HT-29 (cell line): ENCODE measurements around the gene LGR4. TPM values are rescaled to one million over a fixed set of nuclear protein-coding genes. Genes with fewer than 3 reads are reported as not detected.

Source experiments
- DNase-seq: peaks from one replicate; pipeline ENCODE4 v3.0.0-alpha.2; 2015; ENCODE audit warnings: low spot score
- total RNA-seq: library from RNA; depleted of rRNA; stranded (reverse); fragments of >200 nt; shearing (Covaris generic); gene quantifications from 2 replicates; pipeline ENCODE4 v1.2.3, GENCODE V29; 2014

The LGR4 gene
- total RNA-seq, 1 experiment from 2014 or later: 41.7 TPM

DNA sequence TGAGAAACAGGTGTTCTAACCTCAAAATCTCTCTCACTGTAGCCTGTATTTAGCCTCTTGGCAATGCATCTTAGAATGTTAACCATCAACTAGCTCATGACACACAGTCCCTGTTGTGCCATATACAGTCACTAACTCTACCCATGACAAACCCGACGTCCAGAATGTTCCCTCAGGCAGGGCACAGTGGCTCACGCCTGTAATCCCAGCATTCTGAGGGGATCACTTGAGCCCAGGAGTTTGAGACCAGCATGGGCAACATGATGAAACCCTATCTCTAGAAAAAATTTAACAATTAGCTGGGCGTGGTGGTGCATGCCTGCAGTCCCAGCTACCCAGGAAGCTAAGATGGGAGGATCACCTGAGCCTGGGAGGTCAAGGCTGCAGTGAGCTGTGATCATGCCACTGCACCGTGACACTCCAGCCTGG lies 91.3 kb downstream of the LGR4 start:
- no peak for DNase-seq

DNA sequence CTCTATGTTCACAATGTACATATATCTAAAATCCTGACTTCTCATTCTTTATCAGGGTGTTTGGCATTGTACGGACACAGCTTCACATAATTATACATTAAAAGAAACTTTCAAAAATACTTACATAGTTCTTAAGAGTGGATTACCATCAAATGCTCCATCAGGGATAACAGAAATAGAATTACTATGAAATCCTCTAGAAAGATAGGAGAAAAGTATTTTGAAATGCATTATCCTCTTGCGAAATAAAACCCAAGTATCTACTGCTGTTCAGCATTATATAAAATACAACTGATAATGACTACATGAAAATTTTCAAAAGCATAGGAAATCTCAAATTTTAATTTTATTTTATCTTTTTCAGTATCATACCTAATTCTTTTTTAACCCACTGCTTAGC lies 91.8 kb downstream of the LGR4 start:
- DNase-seq: no peak

DNA sequence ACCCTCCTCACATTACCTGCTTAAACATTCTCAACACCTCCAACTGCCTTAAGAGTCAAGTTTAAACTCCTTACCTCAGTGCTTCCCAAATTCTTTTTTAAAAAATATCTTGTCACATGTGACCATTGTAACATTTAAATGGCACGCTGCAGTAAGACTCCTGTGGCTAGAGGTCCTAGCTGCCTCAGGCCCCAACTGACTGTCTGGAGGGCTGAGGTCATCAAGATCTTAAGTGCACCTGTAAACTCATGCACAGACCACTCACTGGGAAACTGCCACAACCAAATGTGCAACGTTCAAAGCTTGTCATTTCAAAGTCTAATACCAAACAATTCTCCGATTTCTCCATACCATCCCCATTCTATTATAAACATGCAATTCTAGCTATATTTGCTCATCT lies 93.1 kb downstream of the LGR4 start:
- DNase-seq: no peak

DNA sequence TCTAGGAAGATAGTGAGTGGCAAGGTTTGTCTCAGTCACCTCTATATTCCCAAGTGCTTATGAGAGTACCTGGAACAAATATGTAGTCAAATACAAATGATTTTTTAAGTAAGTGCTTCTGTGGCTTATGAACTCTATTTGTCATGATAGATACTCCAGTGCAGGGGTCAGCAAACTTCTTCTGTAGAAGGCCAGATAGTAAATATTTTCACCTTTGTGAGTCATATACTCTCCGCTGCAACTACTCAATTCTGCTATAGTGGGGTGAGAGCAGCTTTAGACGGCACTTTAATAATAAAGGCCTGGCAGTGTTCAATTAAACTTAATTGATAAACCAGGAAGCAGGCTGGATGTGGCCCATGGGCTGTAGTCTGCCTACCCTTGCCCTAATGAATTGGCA lies 97.2 kb downstream of the LGR4 start:
- no peak for DNase-seq

DNA sequence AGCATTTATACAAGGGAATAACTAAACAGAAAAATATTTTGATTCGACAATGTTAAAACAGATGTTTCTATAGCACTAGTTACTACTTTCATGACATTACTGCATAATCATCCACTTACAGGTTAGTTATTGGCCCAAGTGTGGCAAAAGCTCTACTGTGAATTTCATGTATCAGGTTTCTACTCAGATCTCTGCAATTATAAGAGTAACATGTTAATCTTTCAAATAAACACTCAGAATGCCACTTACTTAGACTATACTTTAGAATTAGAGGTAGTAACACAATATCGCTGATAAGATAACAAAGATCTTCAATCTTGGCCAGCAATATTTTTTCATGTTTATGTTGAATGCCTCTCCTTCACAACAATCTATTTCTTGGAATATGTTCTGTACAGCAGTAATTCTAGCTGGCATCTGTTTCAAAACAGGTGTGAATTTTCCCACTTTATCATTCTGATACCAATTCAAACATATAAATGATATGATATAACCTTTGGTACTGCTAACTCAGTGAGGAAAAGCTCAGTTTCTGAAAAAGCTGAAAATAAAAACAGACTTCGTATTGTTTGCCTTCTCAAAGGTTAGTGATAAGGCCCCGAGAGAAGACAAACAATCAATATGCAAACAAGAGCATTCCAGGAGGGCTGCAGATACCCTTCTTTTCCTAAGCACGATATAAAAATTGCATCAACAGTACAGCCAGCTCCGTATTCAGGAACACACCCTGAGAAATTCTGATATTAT lies 98.6 kb downstream of the LGR4 start:
- no peak for DNase-seq

DNA sequence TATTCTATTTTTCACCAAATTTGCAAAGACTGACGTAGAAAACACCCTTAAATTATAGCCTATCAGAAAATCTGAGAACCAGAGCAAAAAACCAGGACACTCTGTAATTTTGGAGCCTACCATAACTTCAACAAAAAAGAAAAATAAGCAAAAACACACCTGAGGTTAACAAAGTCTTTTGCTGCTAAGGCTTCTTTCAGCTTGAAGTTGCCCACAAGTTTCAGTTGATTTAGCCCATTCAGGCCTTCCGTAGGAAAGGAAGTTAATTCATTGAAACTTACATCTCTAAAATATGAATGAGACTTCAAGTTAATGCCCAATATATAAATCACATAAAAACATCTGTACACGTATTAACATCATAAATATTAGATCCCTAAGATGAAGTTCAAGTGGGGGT lies 99.2 kb downstream of the LGR4 start:
- DNase-seq: no peak

DNA sequence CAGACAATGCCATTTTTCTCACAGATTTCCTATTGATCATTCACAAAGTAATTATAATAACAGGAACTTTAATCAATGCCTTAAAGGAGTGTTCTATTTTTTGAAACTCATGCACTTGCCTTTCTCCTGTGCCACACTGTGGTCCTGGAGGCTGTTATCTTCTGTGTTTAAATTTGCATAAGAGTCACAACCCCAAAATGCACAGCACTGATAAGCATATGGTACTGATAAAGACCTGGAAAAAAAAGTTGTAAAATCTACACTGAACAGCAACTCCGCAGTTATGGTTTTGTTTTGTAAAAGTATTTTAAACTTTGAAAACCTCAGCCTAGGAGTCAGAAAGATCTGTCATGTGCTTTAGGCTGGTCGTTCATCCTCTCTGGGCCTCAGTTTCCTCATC lies 100.4 kb downstream of the LGR4 start:
- DNase-seq: no peak

DNA sequence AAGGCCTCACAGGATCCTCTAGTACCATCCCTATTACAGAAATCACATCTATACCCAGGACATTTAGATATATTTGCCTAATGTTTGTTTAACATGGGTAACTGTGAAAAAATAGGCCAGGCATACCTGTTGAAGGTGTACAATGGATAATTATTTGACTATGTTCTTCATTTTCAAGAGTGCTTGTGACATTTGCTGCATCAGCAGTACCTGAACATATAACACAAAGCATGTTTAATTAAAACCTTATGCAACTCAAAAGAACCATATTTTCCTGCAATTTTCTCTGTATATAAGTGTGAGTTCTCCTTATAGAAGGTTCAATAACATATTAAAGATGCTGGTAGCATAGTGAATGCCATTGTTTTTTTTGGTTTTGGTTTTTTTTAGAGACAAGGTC lies 101.1 kb downstream of the LGR4 start:
- DNase-seq: no peak

DNA sequence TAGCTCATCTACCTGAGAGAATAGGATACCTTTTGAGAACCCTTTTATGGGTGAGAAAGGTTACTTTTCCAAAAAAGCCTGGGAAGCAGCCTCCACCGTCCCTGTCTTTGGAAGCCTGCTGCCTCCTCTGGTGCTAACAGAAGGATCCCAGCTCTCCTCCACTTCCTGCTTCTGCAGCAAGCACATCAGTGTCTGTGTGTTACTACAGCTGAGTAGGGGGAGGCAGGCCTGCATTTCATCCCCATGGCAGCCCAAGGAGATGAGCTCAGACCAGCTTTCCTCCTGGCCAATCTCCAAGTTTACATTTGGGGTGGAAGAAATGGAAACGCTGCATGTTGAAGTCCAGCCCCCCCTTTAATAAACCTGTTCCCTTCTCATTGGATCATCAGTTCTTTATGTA lies 102.2 kb downstream of the LGR4 start:
- DNase-seq: no peak

DNA sequence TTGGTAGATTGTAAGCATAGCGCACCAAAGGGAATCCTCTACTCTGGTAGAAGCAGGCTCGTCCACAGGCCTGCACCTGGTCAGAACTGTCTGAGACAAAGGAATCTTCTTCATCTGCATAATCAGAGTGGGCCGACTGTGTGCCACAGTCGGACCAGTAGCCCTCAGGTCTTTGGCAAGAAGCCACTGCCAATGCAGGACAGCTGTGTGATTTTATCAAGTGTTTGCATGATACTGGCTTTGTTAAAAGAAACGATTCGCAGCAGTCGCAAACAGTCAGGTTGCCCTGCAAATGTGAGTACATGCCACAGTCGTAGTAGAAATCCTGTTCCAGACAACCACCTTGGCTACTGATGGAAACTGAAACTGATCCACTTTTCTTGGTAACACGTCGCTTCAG lies 104.7 kb downstream of the LGR4 start:
- no peak for DNase-seq

DNA sequence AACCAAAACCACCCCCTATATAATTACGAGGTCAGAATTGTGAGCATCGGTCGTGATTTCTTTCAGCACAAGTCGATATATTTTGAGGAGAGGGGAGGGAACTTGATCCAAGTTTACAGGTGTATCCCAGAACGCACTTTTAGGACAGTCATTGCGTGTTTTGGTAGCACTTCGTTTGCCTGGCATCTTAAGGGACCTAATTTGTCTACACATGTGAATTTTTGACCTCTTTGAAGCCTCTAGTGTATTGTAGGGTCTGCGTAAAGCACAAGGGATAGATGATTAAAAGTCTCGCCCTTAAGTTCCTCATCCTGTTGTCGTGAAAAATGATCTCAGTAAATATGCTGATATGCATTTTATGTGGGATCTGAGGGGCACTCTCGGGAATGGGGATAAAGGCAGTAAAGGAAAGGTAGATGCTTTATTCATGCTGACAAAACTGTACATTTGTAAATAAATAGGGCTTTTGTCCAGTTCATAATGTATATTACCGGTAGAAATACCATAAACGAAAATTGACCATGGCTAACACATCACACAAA lies 108.9 kb downstream of the LGR4 start:
- no peak for DNase-seq

DNA sequence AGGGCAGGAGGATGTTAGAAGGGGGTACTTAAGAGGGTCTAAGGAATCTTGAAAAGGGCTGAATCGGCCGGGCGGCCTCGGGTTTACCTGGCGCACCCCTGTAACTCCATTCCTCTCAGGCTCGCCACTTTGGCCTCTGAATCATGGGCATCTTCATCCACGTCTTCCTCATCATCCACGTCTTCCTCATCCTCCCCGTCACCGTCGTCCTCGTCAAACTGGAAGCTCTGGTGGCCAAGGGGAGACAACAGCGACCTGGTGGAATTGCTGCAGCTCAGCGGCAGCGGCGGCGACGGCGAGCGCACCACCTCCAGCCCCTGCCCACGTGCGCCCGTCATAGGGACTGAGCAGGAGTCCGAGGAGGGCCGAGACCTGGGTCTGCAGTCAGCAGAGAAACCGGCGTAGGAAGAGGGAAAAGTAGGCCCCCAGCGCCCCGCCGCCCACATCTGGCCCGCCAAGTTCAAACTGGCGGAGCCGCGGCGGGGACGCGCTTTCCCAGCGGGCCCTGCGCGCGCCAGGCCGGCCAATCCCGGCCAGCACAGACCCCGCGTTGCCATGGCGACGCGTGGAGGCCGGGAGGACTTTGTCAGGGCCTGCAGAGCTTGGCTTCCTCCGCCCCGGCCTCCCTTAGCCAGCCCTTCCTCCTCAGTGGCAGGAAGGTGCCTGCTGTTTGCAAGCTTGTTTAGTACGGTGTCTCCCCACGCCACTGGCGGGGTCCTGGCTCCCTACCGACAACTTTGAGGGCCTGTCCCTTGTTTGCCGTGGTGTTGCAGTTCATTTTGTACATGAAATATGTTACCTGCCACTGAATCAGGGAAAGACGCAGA lies 109.6 kb downstream of the LGR4 start, which contains the start of gene CCDC34:
CCDC34 (minus strand) TSS at position 467 of the 827 bp plus-strand sequence; CDS start at position 446, 21 bp downstream.
- peak; percentile 98 for DNase-seq

DNA sequence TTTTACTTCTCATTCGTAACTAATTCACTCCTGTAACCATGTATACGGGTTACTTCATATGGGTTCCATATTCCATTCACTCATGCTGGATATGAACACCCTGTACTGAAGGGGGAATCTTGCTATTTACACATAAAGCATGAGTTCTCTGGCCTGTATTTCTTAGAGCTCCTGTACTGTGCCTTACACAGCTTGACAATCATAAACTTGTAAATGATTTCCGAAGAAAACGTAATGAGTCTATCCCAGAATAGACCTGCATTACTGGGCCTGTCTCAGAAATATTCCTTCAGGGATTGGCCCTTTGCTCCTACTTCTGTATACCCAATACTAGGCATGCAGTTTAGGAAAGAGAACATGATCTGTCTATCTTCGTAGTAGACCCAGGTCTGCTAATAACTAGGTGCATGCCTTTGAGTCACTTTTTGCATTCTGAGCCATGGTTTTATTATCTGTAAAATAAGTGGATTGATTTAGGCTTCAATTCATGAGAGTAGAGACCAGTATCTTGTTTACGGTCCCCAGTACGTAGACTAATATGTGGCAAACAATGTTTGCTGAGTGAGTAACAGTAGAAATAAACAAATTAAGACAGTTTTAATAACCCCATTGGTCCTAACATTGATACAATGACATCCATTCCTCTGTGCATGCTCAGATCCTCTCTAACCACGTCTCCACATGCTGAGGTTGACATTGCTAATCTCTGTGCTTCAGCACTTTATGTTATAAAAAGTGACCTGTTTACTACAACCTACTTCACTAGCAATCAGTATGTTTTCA lies 110.8 kb downstream of the LGR4 start:
- no peak for DNase-seq

DNA sequence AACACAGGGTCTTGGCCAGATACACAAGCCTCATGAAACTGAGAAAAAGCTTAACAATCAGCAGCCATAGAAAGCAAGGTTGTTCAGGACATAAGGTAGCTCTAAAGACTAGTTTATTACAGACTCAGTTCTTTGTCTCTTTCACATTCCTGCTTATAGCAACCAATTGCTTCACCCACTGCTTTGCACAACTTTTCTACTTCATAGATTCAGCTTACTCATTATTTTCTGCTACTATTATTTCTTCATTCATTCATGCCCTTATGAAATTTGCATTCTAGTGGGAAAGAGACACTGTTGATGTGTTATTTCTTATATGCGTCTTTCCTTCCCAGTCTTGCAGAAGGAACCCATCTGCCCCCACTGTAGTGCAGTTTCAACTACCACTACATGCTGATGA lies 114.3 kb downstream of the LGR4 start:
- no peak for DNase-seq

DNA sequence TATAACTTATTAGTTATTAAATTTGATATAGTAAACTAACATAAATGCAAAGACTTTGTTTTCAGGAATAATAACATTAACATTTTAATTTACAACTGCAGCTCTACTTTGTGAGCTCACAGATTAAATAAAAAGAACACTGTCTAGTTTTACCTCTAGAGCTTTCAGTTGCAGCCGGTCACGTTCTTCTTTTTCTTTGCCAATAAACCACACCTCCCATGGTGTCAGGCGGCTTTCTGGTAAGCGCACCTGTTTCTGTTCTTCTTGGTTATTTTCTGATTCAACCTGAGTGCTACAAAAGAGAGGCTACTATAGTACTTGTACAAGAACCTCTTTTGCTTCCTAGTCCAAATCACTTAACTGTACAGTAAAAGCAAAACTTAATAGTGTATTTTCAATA lies 115.3 kb downstream of the LGR4 start:
- DNase-seq: no peak

DNA sequence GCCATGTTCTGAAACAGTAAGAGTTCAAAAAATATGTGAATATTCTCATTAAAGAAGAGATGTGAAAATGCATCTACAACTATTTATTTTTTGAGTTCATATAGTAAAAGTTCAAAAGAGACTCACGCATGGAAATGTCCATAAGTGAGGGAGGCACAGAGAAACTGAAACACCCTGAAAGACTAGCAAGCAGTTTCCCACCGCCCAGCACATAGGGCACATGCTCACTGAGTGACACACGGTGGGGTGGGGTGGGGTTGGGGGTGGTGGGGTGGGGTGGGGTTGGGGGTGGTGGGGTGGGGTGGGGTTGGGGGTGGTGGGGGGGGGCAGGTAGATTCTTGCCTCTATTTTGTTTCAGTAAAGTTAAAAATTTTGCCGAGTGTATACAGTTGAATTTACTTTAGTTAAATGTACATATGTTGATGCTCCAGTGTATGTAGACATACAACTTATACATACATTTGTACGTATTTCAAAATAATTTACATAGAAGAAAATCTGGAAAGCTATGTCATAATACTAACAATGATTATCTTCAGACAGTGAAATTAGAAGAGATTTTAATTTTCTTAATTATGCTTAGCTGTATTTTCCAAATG lies 115.9 kb downstream of the LGR4 start:
- DNase-seq: no peak

DNA sequence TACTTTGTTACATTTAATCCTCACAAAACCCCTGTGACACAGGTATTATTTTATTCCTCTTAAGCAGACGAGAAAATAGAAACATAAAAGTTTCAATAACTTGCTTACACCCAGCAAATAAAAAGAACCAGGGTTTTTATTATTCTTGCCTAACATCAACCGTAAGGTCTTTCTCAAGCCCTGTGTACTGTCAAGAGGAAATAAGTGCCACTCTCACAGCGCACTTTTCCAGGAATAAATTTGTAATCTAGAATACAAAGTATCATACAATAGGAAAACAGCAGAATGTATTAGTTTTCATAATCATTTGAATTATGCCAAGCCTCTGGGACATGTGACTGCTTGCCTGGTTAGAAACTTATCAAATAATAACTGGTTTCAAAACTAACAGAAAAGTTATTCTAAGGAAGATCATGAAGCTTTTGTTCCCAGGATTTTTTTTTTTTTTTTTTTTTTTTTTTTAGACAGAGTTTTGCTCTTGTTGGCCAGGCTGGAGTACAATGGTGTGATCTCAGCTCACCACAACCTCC lies 117.0 kb downstream of the LGR4 start:
- no peak for DNase-seq

DNA sequence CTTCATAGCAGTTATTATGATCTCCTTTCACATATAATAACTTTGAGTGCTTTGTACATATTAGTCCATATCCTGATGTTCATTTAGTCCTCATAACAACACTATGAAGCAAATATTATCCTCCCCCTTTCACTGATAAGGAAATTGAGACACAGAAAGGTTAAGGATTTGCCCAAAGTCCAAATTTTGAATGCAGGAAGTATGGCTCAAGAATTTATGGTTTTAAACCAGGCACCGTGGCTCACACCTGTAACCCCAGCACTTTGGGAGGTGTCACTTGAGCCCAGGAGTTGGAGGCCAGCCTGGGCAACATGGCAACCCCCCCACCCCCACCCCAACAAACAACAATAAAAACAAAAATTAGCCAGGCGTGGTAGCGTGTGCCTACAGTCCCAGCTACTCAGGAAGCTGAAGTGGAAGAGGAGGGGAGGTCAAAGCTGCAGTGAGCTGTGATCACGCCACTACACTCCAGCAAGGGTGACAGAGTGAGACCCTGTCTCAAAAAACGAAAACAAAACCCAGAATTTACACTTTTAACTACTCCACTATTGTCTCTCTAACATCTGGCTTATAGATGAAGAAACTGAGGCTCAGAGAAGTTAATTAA lies 118.1 kb downstream of the LGR4 start:
- no peak for DNase-seq

DNA sequence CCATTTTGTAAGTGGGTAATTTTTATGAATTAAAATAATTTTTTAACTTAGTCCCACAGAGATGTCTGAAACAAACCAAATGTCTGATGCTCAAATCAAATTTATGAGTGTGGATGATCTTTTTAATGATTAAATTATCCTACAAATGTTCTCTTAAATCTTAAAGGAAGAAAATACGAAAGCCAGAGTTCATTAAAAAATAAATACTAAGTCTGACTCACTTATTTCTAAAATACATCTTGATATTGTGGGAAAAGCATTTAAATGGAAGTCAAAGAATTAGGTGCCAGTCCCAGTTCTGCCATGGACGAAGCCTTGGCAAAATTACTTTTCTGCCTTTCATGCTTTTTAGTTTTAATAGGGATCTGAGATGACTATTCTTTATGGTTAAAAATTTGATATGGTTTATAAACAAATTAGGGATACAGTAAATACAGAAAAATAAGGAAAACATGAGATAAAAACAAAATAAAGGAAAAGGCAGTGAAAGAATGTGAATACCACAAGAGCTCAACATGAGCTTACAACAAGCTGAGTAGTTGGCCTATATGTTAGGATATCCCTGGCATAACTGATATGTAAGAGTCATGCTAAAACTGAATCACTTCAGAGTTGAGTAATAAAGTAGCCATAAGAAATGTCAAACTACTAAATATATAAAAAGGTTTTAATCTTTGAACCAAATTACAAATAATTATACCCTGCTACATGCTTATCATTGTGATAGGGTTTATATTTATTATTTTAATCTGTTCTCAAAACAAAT lies 118.8 kb downstream of the LGR4 start:
- DNase-seq: no peak

DNA sequence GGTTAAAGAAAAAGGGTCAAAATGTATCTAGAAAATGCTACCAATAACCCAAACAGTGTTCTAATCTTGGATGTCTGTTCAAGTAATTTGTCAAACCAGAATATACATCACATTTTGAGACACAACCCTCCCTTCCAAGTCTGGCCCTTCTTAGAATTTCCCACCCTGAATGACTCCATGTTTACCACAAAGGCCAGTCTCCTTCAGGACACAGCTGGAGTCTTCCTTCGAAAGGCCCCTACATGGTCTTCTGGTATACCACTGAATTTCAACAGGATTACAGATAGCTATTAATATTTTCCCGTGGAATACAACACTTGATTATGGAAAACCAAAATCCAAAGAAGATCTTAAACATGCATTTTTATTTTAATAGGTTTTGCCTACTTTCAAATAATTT lies 119.8 kb downstream of the LGR4 start:
- no peak for DNase-seq
